Measurements from ENCODE around the gene TAGLN.

TAGLN gene

DNA sequence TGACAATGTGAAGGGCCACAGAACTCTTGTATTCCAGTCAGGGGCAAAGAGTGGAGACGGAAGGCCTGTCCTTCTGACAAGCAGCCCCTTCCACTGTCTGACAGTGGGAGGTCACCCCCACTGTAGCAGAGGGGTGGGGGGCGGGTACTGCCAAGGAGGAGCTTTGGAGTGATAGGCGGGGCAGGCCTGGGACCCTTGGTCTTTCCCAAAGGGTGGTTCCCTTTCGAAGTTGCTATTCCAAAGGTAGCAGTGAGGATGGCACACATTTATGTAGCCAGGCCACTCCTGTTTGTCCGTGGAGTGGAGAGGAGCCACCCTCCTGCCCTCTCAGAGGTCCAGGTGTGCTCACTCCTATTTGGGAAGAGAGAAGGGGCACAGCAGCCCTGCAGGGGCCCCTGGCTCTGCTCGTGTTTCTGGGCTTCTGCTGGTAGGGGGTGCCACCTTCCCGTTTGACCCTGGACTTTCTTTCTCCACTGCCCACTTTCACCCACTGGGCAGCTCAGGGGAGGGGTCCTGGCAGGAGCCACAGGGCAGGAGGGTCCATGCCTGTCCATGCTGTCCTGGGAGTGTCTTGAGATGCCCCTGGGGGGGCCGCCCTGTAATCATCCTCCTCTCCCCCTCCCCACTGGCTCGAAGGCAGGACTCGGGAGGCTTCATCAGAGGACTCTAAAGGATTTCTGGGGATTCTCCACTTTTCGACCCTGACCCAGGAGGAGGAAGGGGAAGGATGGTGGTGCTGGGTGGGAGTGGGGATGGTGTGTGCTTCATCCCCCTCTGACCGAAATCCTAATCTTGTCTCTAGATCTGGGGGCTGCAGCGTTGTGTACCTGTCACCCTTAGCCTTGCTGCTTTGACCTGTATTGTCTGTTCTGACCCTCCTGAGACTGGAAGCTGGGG is 994 bp downstream of the TAGLN start:
- peaks cover 32% of the 10 kb centered on the region for H3K36me3 Mint-ChIP-seq (ENCODE audit: low read depth)
- TF ChIP-seq, protein P1, sequence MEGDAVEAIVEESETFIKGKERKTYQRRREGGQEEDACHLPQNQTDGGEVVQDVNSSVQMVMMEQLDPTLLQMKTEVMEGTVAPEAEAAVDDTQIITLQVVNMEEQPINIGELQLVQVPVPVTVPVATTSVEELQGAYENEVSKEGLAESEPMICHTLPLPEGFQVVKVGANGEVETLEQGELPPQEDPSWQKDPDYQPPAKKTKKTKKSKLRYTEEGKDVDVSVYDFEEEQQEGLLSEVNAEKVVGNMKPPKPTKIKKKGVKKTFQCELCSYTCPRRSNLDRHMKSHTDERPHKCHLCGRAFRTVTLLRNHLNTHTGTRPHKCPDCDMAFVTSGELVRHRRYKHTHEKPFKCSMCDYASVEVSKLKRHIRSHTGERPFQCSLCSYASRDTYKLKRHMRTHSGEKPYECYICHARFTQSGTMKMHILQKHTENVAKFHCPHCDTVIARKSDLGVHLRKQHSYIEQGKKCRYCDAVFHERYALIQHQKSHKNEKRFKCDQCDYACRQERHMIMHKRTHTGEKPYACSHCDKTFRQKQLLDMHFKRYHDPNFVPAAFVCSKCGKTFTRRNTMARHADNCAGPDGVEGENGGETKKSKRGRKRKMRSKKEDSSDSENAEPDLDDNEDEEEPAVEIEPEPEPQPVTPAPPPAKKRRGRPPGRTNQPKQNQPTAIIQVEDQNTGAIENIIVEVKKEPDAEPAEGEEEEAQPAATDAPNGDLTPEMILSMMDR (IDR thresholded peaks at IDR 0.05; ENCODE audit: unreplicated experiment in 3 of 3), result no peak
- H3K27me3 Mint-ChIP-seq (ENCODE audit: low read depth), result no peaks in the 10 kb centered on the region
- H3K4me1 Mint-ChIP-seq, result peaks cover 59% of the 10 kb centered on the region
- peak overlapping the region; percentile 75 to 89 (median 89) for H3K4me3 Mint-ChIP-seq
- H3K27ac Mint-ChIP-seq, result peak overlapping the region; percentile 80 to 96 (median 82)
- no peaks in the 10 kb centered on the region for H3K9me3 Mint-ChIP-seq

DNA sequence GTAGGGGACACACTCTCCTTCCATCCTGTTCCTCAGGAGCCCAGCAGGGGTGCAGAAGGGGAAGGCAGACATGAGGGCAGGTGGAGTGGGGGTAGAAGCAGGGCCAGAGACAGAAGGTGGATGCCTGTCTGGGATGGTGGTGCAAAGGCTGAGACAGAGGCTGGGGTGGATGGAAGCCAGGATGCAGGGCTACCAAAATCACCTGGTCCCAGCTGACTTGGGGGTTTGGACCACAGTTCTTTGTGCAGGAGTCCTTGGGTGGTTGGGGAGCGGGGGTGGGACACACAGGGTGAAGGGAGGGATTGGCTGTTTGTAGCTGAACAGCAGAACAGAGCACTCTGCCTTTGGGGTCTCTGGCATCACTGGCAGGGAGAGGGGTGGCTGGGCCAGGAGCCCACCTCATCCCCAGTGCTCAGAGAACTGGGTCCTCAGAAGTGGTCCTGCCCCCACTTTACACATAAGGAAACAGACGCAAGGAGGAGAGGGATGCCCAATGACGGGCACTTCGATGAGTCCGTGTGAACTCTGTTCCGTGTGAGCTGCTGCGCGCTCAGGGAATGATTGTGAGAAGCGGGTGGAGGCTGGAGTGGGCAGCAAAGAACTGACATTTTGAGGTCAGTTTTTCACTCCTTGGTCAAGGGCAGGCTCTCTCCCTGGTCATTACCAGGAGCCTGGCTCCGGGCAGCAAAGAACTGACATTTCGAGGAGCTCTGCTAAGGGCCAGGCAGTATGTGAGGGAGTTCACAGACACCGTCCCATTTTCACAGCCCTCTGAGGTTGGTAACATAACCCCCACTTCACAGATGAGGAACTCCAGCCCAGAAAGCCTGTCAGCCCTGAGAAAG is 1.9 kb downstream of the TAGLN start:
- Mint-ChIP-seq H3K27me3 (ENCODE audit: low read depth) (no peaks in the 10 kb centered on the region), H3K9me3 (no peaks in the 10 kb centered on the region), H3K36me3 (ENCODE audit: low read depth) (peaks cover 29% of the 10 kb centered on the region), H3K4me3 (peak overlapping the region; percentile 55 to 89 (median 89)), H3K4me1 (peaks cover 59% of the 10 kb centered on the region), H3K27ac (peak overlapping the region in 2 of 3 experiments; percentile 80 to 96)
- TF ChIP-seq, protein P1 (IDR thresholded peaks at IDR 0.05; ENCODE audit: unreplicated experiment in 3 of 3), result no peak

DNA sequence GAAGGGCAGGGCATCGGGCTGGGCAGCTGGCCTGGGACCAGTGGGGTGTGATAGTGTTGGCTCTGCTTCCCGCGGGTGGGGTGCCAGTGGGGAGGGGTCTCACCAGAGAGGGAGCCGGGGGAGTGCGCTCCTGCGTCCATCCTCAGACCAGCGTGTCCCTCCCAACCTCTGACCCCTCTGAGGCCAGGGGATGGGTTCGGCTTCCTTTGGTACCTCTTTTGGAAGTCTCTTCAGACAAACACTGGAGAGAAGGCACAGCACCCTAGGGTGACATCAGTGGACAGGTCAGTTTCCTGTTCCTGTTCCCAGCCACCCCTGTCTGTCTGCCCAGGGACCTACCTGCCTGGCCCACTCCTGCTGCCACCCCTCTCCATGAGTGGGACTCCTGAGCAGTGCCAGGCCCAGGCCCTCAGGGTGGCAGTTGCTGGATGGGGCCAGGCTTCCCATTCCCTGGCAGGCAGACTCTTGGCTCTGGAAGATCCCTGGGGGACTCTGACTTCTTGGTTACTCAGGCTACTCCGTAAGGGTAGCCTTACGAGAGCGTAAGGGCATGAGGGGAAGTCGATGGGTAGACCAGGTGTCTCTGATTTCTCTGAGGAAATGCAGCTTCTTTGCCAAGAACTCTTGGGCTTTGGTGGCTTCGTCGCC is 2.6 kb downstream of the TAGLN start:
- Mint-ChIP-seq H3K4me1 (peaks cover 59% of the 10 kb centered on the region), H3K4me3 (peak overlapping the region in 1 of 3 experiments; percentile 68), H3K27me3 (ENCODE audit: low read depth) (no peaks in the 10 kb centered on the region), H3K36me3 (ENCODE audit: low read depth) (peaks cover 31% of the 10 kb centered on the region), H3K9me3 (no peaks in the 10 kb centered on the region), H3K27ac (peak overlapping the region in 1 of 3 experiments; percentile 96)
- TF ChIP-seq, protein P1 (IDR thresholded peaks at IDR 0.05; ENCODE audit: unreplicated experiment in 3 of 3), result no peak

DNA sequence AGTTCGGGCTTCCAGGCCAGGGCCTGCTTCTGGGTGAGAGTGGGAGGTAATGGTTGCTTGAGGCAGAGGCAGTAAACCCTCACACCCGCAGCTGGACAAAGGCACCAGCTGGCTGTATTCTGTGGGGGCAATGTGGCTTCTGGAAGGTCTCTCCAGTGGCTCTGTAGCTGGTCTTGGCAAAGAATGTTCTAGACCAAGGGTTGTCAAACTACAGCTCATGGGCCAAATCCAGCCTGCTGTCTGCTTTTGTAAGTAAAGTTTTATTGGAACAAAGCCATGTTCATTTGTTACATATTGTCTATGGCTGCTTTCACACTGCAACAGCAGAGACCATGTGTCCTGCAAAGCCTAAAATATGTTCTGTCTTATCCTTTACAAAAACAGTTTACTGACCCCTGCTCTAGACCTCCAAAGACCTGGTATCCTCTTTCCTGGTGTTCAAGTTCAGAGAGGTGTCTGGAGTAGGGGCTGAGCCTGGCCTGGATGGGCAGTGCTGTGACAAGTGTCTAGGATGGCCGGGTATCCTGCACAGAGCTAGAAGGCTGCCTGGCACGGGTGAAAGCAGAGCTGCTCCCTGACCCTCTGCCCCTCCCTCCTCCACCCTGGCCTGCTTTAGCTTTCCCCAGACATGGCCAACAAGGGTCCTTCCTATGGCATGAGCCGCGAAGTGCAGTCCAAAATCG is 3.4 kb downstream of the TAGLN start:
- Mint-ChIP-seq H3K4me1 (peaks cover 55% of the 10 kb centered on the region), H3K27ac (peak overlapping the region in 2 of 3 experiments; percentile 48 to 64), H3K27me3 (ENCODE audit: low read depth) (no peaks in the 10 kb centered on the region), H3K9me3 (no peaks in the 10 kb centered on the region), H3K4me3 (peak overlapping the region in 2 of 3 experiments; percentile 51 to 68), H3K36me3 (ENCODE audit: low read depth) (peaks cover 28% of the 10 kb centered on the region)
- TF ChIP-seq, protein P1 (IDR thresholded peaks at IDR 0.05; ENCODE audit: unreplicated experiment in 3 of 3), result no peak

DNA sequence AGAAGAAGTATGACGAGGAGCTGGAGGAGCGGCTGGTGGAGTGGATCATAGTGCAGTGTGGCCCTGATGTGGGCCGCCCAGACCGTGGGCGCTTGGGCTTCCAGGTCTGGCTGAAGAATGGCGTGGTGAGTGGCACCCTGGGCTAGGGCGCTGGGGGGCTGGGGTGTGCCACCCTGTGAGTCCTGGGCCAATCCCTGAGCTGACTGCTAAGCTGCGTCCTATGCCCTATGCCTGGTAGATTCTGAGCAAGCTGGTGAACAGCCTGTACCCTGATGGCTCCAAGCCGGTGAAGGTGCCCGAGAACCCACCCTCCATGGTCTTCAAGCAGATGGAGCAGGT is 3.9 kb downstream of the TAGLN start:
- TF ChIP-seq, protein P1 (IDR thresholded peaks at IDR 0.05; ENCODE audit: unreplicated experiment in 3 of 3), result no peak
- Mint-ChIP-seq H3K4me3 (no peak overlapping the region), H3K36me3 (ENCODE audit: low read depth) (peaks cover 26% of the 10 kb centered on the region), H3K27me3 (ENCODE audit: low read depth) (no peaks in the 10 kb centered on the region), H3K27ac (peak overlapping the region in 1 of 3 experiments; percentile 68), H3K4me1 (peaks cover 50% of the 10 kb centered on the region), H3K9me3 (no peaks in the 10 kb centered on the region)
